H1 (cell line): ENCODE data around the gene CALR. TPM values are rescaled to one million over a fixed set of nuclear protein-coding genes. Genes with fewer than 3 reads are reported as not detected.

Experiments used
- CTCF ChIA-PET: fragments of 300-600 bp; sonication (Branson Sonifier 250); formaldehyde crosslinking; loops from one replicate; lab custom pipeline; 2021; ENCODE audit not compliant: partially characterized antibody; lab: Charles Lee
- POLR2A ChIA-PET: fragments of 300-600 bp; sonication (Branson Sonifier 250); formaldehyde crosslinking; loops from one replicate; lab custom pipeline; 2021; ENCODE audit warnings: inconsistent platforms; ENCODE audit not compliant: partially characterized antibody; lab: Charles Lee
- DNase-seq, 2 experiments: peaks; one replicate each; pipeline versions ENCODE4 v3.0.0 to v3.0.0-alpha.2; 2010 to 2022; ENCODE audit warnings: low spot score in 2 of 2, low read depth in 1 of 2, mixed read lengths in 1 of 2
- FAIRE-seq: peaks from 2 replicates; lab custom pipeline; 2011; peaks lifted over from hg19 to GRCh38; lab: Jason Lieb, UNC
- H2AFZ ChIP-seq: 2 replicates; pipeline ENCODE4 v1.8.1; 2012; ENCODE audit warnings: low read length, inconsistent platforms
- H2AK5ac ChIP-seq: 2 replicates; pipeline ENCODE4 v1.6.1; 2013; ENCODE audit warnings: low read depth, low read length
- H2BK120ac ChIP-seq: replicated peaks from 2 replicates; pipeline ENCODE3; 2013; ENCODE audit warnings: low read depth, low read length, inconsistent platforms
- H2BK12ac ChIP-seq: 2 replicates; pipeline ENCODE4 v1.6.1; 2013; ENCODE audit warnings: low read depth, low read length
- H2BK15ac ChIP-seq: 2 replicates; pipeline ENCODE4 v1.6.1; 2013; ENCODE audit warnings: low read length
- H2BK20ac ChIP-seq: 2 replicates; pipeline ENCODE4 v1.6.1; 2013; ENCODE audit warnings: low read length
- H2BK5ac ChIP-seq: 2 replicates; pipeline ENCODE4 v1.6.1; 2013; ENCODE audit warnings: low read depth, low read length
- H3K14ac ChIP-seq: 2 replicates; pipeline ENCODE4 v1.6.1; 2013; ENCODE audit warnings: inconsistent platforms; ENCODE audit not compliant: insufficient read length
- H3K18ac ChIP-seq: 2 replicates; pipeline ENCODE4 v1.6.1; 2013; ENCODE audit warnings: low read length; ENCODE audit errors: extremely low read depth
- H3K23ac ChIP-seq: 2 replicates; pipeline ENCODE4 v1.6.1; 2013; ENCODE audit warnings: inconsistent platforms; ENCODE audit not compliant: insufficient read length
- H3K23me2 ChIP-seq: 2 replicates; pipeline ENCODE4 v1.6.1; 2013; ENCODE audit warnings: low read depth, low read length
- H3K27ac ChIP-seq: 2 replicates; pipeline ENCODE4 v1.6.1; 2011; ENCODE audit warnings: low read depth, low read length, inconsistent platforms
- H3K27me3 ChIP-seq, 4 experiments: replicated peaks in 1 of 4; 1 replicate in 1 of 4; 2 replicates in 3 of 4; pipeline versions ENCODE4 v1.6.1 to v1.8.1; 2011 to 2013; ENCODE audit warnings: low read length in 3 of 4, mild to moderate bottlenecking in 3 of 4, inconsistent platforms in 2 of 4, mixed read lengths in 2 of 4, moderate library complexity in 1 of 4; ENCODE audit not compliant: control insufficient read depth in 3 of 4, insufficient read depth in 3 of 4; ENCODE audit errors: extremely low read depth in 1 of 4
- H3K36me3 ChIP-seq, 4 experiments: 2 replicates each; pipeline versions ENCODE4 v1.6.1 to v1.8.1; 2011 to 2013; ENCODE audit warnings: mild to moderate bottlenecking in 4 of 4, low read length in 3 of 4, moderate library complexity in 2 of 4, control low read depth in 1 of 4, inconsistent platforms in 1 of 4; ENCODE audit not compliant: insufficient read depth in 4 of 4, control insufficient read depth in 2 of 4
- H3K4ac ChIP-seq: replicated peaks from 2 replicates; pipeline ENCODE3; 2013; ENCODE audit warnings: low read length, low read depth, mixed read lengths, inconsistent platforms; ENCODE audit not compliant: insufficient read length
- H3K4me1 ChIP-seq, 4 experiments: replicated peaks in 1 of 4; 1 replicate in 1 of 4; 2 replicates in 3 of 4; pipeline versions ENCODE4 v1.6.1 to v1.8.1; 2011 to 2013; ENCODE audit warnings: low read length in 3 of 4, inconsistent platforms in 2 of 4, mixed read lengths in 1 of 4; ENCODE audit not compliant: insufficient read depth in 4 of 4, control insufficient read depth in 3 of 4
- H3K4me2 ChIP-seq, 2 experiments: 2 replicates each; pipeline versions ENCODE4 v1.6.1 to v1.8.1; 2011 to 2013; ENCODE audit warnings: low read depth in 2 of 2, low read length in 2 of 2, control low read depth in 1 of 2, inconsistent platforms in 1 of 2, mild to moderate bottlenecking in 1 of 2; ENCODE audit not compliant: insufficient read depth in 1 of 2
- H3K4me3 ChIP-seq, 4 experiments: fragments of 200-600, 300-600 bp in 1 of 4; sonication (generic), shearing (Covaris generic), sonication (Bioruptor Twin) in 1 of 4; 2 replicates each; pipeline versions ENCODE4 v1.5.1 to v1.8.1; 2011 to 2016; ENCODE audit warnings: low read length in 4 of 4, low read depth in 3 of 4, control low read depth in 2 of 4, inconsistent platforms in 2 of 4, mild to moderate bottlenecking in 2 of 4, mixed read lengths in 1 of 4, moderate library complexity in 1 of 4; ENCODE audit not compliant: insufficient read depth in 2 of 4; ENCODE audit errors: extremely low read depth in 1 of 4
- H3K56ac ChIP-seq: replicated peaks from 2 replicates; pipeline ENCODE3; 2013; ENCODE audit warnings: low read depth, mild to moderate bottlenecking, mixed read lengths, low read length, inconsistent platforms; ENCODE audit not compliant: insufficient read length
- H3K79me1 ChIP-seq: 2 replicates; pipeline ENCODE4 v1.6.1; 2013; ENCODE audit warnings: low read depth, low read length, control low read depth
- H3K79me2 ChIP-seq, 2 experiments: 2 replicates each; pipeline versions ENCODE4 v1.6.1 to v1.8.1; 2012 to 2013; ENCODE audit warnings: low read length in 2 of 2, mild to moderate bottlenecking in 2 of 2, inconsistent platforms in 1 of 2; ENCODE audit not compliant: insufficient read depth in 2 of 2, control insufficient read depth in 1 of 2
- H3K9ac ChIP-seq, 4 experiments: replicated peaks in 1 of 4; 1 replicate in 1 of 4; 2 replicates in 3 of 4; pipeline versions ENCODE4 v1.6.1 to v1.8.1; 2011 to 2013; ENCODE audit warnings: low read depth in 3 of 4, low read length in 3 of 4, control low read depth in 2 of 4, mild to moderate bottlenecking in 2 of 4, moderate library complexity in 2 of 4, inconsistent platforms in 1 of 4; ENCODE audit errors: extremely low read depth in 1 of 4
- H3K9me3 ChIP-seq, 2 experiments: 2 replicates each; pipeline versions ENCODE4 v1.6.1 to v1.8.1; 2012 to 2013; ENCODE audit warnings: mild to moderate bottlenecking in 2 of 2, moderate library complexity in 2 of 2, control low read depth in 1 of 2, inconsistent platforms in 1 of 2, low read depth in 1 of 2, low read length in 1 of 2, mixed read lengths in 1 of 2; ENCODE audit not compliant: insufficient read depth in 2 of 2
- H4K20me1 ChIP-seq, 2 experiments: replicated peaks in 1 of 2; 2 replicates each; pipeline versions ENCODE3 to v1.8.1; 2011 to 2013; ENCODE audit warnings: inconsistent platforms in 2 of 2, low read length in 2 of 2, mild to moderate bottlenecking in 1 of 2; ENCODE audit not compliant: insufficient read depth in 2 of 2, control insufficient read depth in 1 of 2
- H4K5ac ChIP-seq: 2 replicates; pipeline ENCODE4 v1.6.1; 2013; ENCODE audit warnings: low read length, low read depth, mixed read lengths, inconsistent platforms; ENCODE audit not compliant: insufficient read length
- H4K8ac ChIP-seq: 2 replicates; pipeline ENCODE4 v1.8.0; 2013; ENCODE audit warnings: mild to moderate bottlenecking, moderate library complexity, low read length, inconsistent platforms; ENCODE audit not compliant: insufficient read depth; ENCODE audit errors: extremely low read depth
- H4K91ac ChIP-seq: replicated peaks from 2 replicates; pipeline ENCODE3; 2013; ENCODE audit warnings: low read length, mixed read lengths, inconsistent platforms; ENCODE audit not compliant: insufficient read length
- WGBS, 2 experiments: shearing (Covaris generic) in 1 of 2; methylation state at CpG; one replicate each; pipeline versions ENCODE4 v1.1.6 to v1.1.7; 2013 to 2015; ENCODE audit warnings: low lambda C conversion rate in 2 of 2, mixed read lengths in 2 of 2, inconsistent platforms in 1 of 2, low coverage in 1 of 2, missing lambda C conversion rate in 1 of 2; ENCODE audit not compliant: insufficient replicate concordance in 2 of 2, insufficient coverage in 1 of 2, insufficient read length in 1 of 2; ENCODE audit errors: extremely low coverage in 1 of 2, missing lambda C conversion rate in 1 of 2; 5-methylcytosine and 5-hydroxymethylcytosine counted together
- polyA plus RNA-seq, 7 experiments: library from polyadenylated mRNA; depleted of rRNA in 3 of 7; stranded (reverse) in 5 of 7; unstranded in 2 of 7; fragments of >200 nt in 5 of 7; fragments of 200-250 nt in 2 of 7; gene quantifications; 1 replicate in 5 of 7; 2 replicates in 1 of 7; 4 replicates in 1 of 7; pipeline versions ENCODE4 v1.2.1 to v1.2.3, GENCODE V29; 2011 to 2013; ENCODE audit warnings: missing spikeins in 2 of 7, mixed read lengths in 2 of 7
- total RNA-seq: library from RNA; stranded (reverse); fragmentation: NEBNext Ultra II Directional; extraction: Animal tissue kit (Norgen Biotek cat#: 25700); gene quantifications from 2 replicates; pipeline ENCODE4 v1.2.1, GENCODE V29; 2021

CALR gene
- total and polyA plus RNA-seq, 2 of the 8 experiments (the other 6 are each of a cell fraction or from before 2014, with no cell fraction given): 591 to 1,155 TPM

- no peak overlapping the region for H2BK5ac ChIP-seq
- FAIRE-seq (no peak), DNase-seq (no peak)
- no peak overlapping the region for H2AFZ ChIP-seq
- no peak overlapping the region for H3K23ac ChIP-seq
- no peak overlapping the region for H3K9ac ChIP-seq
- H3K4ac ChIP-seq: no peak overlapping the region
- H3K27me3 ChIP-seq: peaks cover 2 to 35% (median 29%) of the 10 kb centered on the region in 4 experiments
- peaks cover 6% of the 10 kb centered on the region for H3K23me2 ChIP-seq
- peaks cover 0 to 7% (median 3%) of the 10 kb centered on the region in 4 experiments; a peak in 4 of 7 replicates for H3K4me1 ChIP-seq
- H3K27ac ChIP-seq: no peak overlapping the region
- no peak overlapping the region for H2BK120ac ChIP-seq
- no peaks in the 10 kb centered on the region for H3K9me3 ChIP-seq
- CTCF ChIA-PET: interaction anchor here (1.0 to 16.3 kb wide), 12 partner anchors 16 to 124 kb away, joined by 3 to 431 read pairs (median 6); partner anchors contain the start of gene DAND5
- H3K79me1 ChIP-seq: no peaks in the 10 kb centered on the region
- POLR2A ChIA-PET: interaction anchor here (1.7 kb wide), 1 partner anchor 111 kb away, joined by 4 read pairs; no protein-coding TSS in a partner anchor
- no peak overlapping the region for H2BK15ac ChIP-seq
- H3K4me3 ChIP-seq: no peak overlapping the region
- H4K5ac ChIP-seq: no peak overlapping the region
- H2BK20ac ChIP-seq: no peak overlapping the region
- no peak overlapping the region for H3K56ac ChIP-seq
- no peaks in the 10 kb centered on the region for H3K36me3 ChIP-seq
- H4K8ac ChIP-seq: no peak overlapping the region
- H3K4me2 ChIP-seq: 0 out of 4 replicates have a peak overlapping the region, but pooled peaks of 1 of the 2 experiments have one; percentile 4
- H3K14ac ChIP-seq: no peak overlapping the region
- H4K20me1 ChIP-seq: peaks cover 0 to 14% of the 10 kb centered on the region in 2 experiments
- H4K91ac ChIP-seq: no peak overlapping the region
- no peak overlapping the region for H2AK5ac ChIP-seq
- H3K18ac ChIP-seq: no peak overlapping the region
- H2BK12ac ChIP-seq: no peak overlapping the region
- H3K79me2 ChIP-seq: no peaks in the 10 kb centered on the region
- 99% methylated on average over 4 of the region's 6 CpGs; no CpG with 5 or more reads in 1 of the 2 experiments for WGBS, 2 experiments
Measured at GRCh38 chr19:12982648-12983047, 44.2 kb downstream of the CALR start.
